ENCODE measurements around the gene POLE.

GRCh38 chr12:132674561-132674960, 12.6 kb downstream of the POLE start:
- TF ChIP-seq CTCF (IDR thresholded peaks at IDR 0.05) (no peak), POLR2A (IDR thresholded peaks at IDR 0.05) (no peak)

Measured in Peyer's patch (tissue), 4 donors.